GM21390 (cell line): ENCODE measurements around the gene MAGED2.
"Not testable (repeated sequence)": the region's sequence is repeated elsewhere in the genome, so short reads cannot be mapped to it uniquely, and the experiment has no call there.

ENCODE experiments used
- ATAC-seq: cut with Tn5 transposase; IDR thresholded peaks from one replicate; pipeline ENCODE4 v1.9.1; 2021; ENCODE audit not compliant: unreplicated experiment

MAGED2 gene

GRCh38 chrX:54817220-54817820 is 9.8 kb downstream of the MAGED2 start:
- no peak for ATAC-seq

GRCh38 chrX:54818221-54818620 is 10.7 kb downstream of the MAGED2 start:
- ATAC-seq: no peak

- ATAC-seq: no peak
Measured at GRCh38 chrX:54819201-54819600, 11.7 kb downstream of the MAGED2 start.

GRCh38 chrX:54820737-54821136 is 13.2 kb downstream of the MAGED2 start:
- no peak for ATAC-seq

GRCh38 chrX:54821310-54821709 is 13.8 kb downstream of the MAGED2 start:
- no peak for ATAC-seq

- ATAC-seq: no peak
Measured at GRCh38 chrX:54824195-54824594, 16.6 kb downstream of the MAGED2 start.

- ATAC-seq: no peak
Measured at GRCh38 chrX:54824722-54825121, 17.2 kb downstream of the MAGED2 start.

GRCh38 chrX:54825716-54826438 is 18.3 kb downstream of the MAGED2 start:
- no peak for ATAC-seq

- no peak for ATAC-seq
Measured at GRCh38 chrX:54826598-54826997, 19.1 kb downstream of the MAGED2 start.

- ATAC-seq: no peak
Measured at GRCh38 chrX:54838583-54838982, 31.0 kb downstream of the MAGED2 start.

GRCh38 chrX:54841184-54841874 is 33.8 kb downstream of the MAGED2 start:
- ATAC-seq: not testable (repeated sequence)

GRCh38 chrX:54842607-54843006 is 35.1 kb downstream of the MAGED2 start:
- ATAC-seq: no peak

GRCh38 chrX:54843050-54843449 is 35.5 kb downstream of the MAGED2 start:
- no peak for ATAC-seq

- not testable (repeated sequence) for ATAC-seq
Measured at GRCh38 chrX:54847700-54848099, 40.2 kb downstream of the MAGED2 start.

GRCh38 chrX:54865208-54865607 is 57.7 kb downstream of the MAGED2 start:
- ATAC-seq: no peak
